K562 (cell line): ENCODE measurements around the gene ZFP92. TPM values are rescaled to one million over a fixed set of nuclear protein-coding genes. Genes with fewer than 3 reads are reported as not detected.
A peak's percentile ranks its signal among the peaks of the same experiment; 100 is the strongest.

Source experiments
- ATAC-seq: fragments of 200-7000 bp; cut with Tn5 transposase; 3 replicates; pipeline ENCODE4 v1.9.1; 2020; ENCODE audit warnings: moderate library complexity
- BruUV-seq: library from RNA; stranded (reverse); fragments of 400-500 nt; replicated peaks from 2 replicates; lab custom pipeline; 2021; lab: Mats Ljungman, UMichigan
- CTCF ChIA-PET: fragments of 300-600 bp; formaldehyde crosslinking; extraction: SDS; loops from one replicate; lab custom pipeline; 2021; ENCODE audit warnings: low intra/inter-chr PET ratio; lab: Yijun Ruan, JAX
- POLR2A ChIA-PET: fragments of 300-600, 350-650 bp; sonication (Branson Sonifier 250); formaldehyde crosslinking; extraction: SDS; loops from one replicate; lab custom pipeline; 2021; ENCODE audit warnings: antibody characterized with exemption, inconsistent platforms; lab: Yijun Ruan, JAX
- DNase-seq, 4 experiments: peaks; one replicate each; pipeline versions ENCODE4 v3.0.0 to v3.0.0-alpha.2; 2011 to 2018; ENCODE audit warnings: low spot score in 3 of 4, mixed read lengths in 3 of 4; ENCODE audit errors: extremely low read depth in 1 of 4
- FAIRE-seq: peaks from 2 replicates; lab custom pipeline; 2011; peaks lifted over from hg19 to GRCh38; lab: Jason Lieb, UNC
- H2AFZ ChIP-seq: 2 replicates; pipeline ENCODE4 v1.6.0; 2011; ENCODE audit warnings: low read depth, low read length, control low read depth, inconsistent platforms
- H3K27ac ChIP-seq: fragments of 200-600 bp; 3 replicates; pipeline ENCODE4 v1.8.0; 2011; ENCODE audit warnings: low read depth, mild to moderate bottlenecking, control low read depth, inconsistent platforms, low read length, moderate library complexity, mixed read lengths; ENCODE audit errors: extremely low read depth
- H3K27me3 ChIP-seq, 2 experiments: fragments of 300-600 bp in 1 of 2; 2 replicates in 1 of 2; 3 replicates in 1 of 2; pipeline versions ENCODE4 v1.6.0 to v1.8.0; 2011; ENCODE audit warnings: inconsistent platforms in 2 of 2, low read length in 2 of 2, mild to moderate bottlenecking in 1 of 2, mixed read lengths in 1 of 2, moderate library complexity in 1 of 2; ENCODE audit not compliant: control insufficient read depth in 2 of 2, insufficient read depth in 2 of 2
- H3K36me3 ChIP-seq: fragments of 300-600 bp; 3 replicates; pipeline ENCODE4 v1.8.0; 2011; ENCODE audit warnings: mild to moderate bottlenecking, low read length, inconsistent platforms; ENCODE audit not compliant: control insufficient read depth, insufficient read depth
- H3K4me1 ChIP-seq, 2 experiments: fragments of 200-600 bp in 1 of 2; replicated peaks in 1 of 2; 2 replicates in 1 of 2; 3 replicates in 1 of 2; pipeline versions ENCODE4 v1.5.1 to v1.8.0; 2011; ENCODE audit warnings: inconsistent platforms in 2 of 2, low read length in 2 of 2, mild to moderate bottlenecking in 1 of 2, mixed read lengths in 1 of 2, moderate library complexity in 1 of 2; ENCODE audit not compliant: control insufficient read depth in 2 of 2, insufficient read depth in 2 of 2
- H3K4me2 ChIP-seq: 2 replicates; pipeline ENCODE4 v1.6.1; 2011; ENCODE audit warnings: low read length, control low read depth, inconsistent platforms, mixed read lengths; ENCODE audit not compliant: insufficient read depth
- H3K4me3 ChIP-seq: fragments of 200-600 bp; sonication (generic), shearing (Covaris generic); 2 replicates; pipeline ENCODE4 v1.5.1; 2016; ENCODE audit warnings: control low read depth, inconsistent platforms
- H3K79me2 ChIP-seq: fragments of 200-600 bp; 3 replicates; pipeline ENCODE4 v1.8.0; 2011; ENCODE audit warnings: low read length, inconsistent platforms; ENCODE audit not compliant: control insufficient read depth, insufficient read depth
- H3K9ac ChIP-seq, 2 experiments: 2 replicates each; pipeline versions ENCODE4 v1.6.0 to v1.6.1; 2011; ENCODE audit warnings: low read depth in 2 of 2, low read length in 2 of 2, control low read depth in 1 of 2, inconsistent platforms in 1 of 2, mild to moderate bottlenecking in 1 of 2, mixed read lengths in 1 of 2; ENCODE audit not compliant: insufficient read depth in 1 of 2
- H3K9me1 ChIP-seq: one replicate; pipeline ENCODE4 v1.6.0; 2011; ENCODE audit warnings: inconsistent platforms, mild to moderate bottlenecking, low read length, moderate library complexity; ENCODE audit not compliant: control insufficient read depth, insufficient read depth
- H3K9me3 ChIP-seq: replicated peaks from 2 replicates; pipeline ENCODE4 v1.5.1; 2011; ENCODE audit warnings: low read depth, low read length, inconsistent platforms; ENCODE audit not compliant: control insufficient read depth, insufficient read depth
- H4K20me1 ChIP-seq: replicated peaks from 2 replicates; pipeline ENCODE4 v1.6.1; 2011; ENCODE audit warnings: low read length, inconsistent platforms, mixed read lengths; ENCODE audit not compliant: control insufficient read depth, insufficient read depth
- BHLHE40 ChIP-seq: IDR thresholded peaks from 2 replicates; pipeline ENCODE4 v1.6.1; 2011; ENCODE audit warnings: low read length, improper control_type of control experiment
- HDAC8 ChIP-seq: fragments of 450-650 bp; IDR thresholded peaks from 2 replicates; pipeline ENCODE4 v1.6.1; 2016; ENCODE audit warnings: mild to moderate bottlenecking, missing genetic modification characterization, moderate library complexity, missing compliant biosample characterization
- KAT2B ChIP-seq: IDR thresholded peaks from one replicate; pipeline ENCODE4 v1.6.1; 2012; ENCODE audit warnings: low read depth, mild to moderate bottlenecking, control low read depth, inconsistent platforms, low read length, moderate library complexity
- MAX ChIP-seq: sonication (generic); formaldehyde crosslinking; IDR thresholded peaks from 2 replicates; pipeline ENCODE4 v1.9.0; 2022; ENCODE audit warnings: mild to moderate bottlenecking, missing genetic modification reagents
- MCM3 ChIP-seq: fragments of 450-650 bp; IDR thresholded peaks from 2 replicates; pipeline ENCODE4 v1.6.1; 2016
- NCOA1 ChIP-seq: fragments of 450-650 bp; IDR thresholded peaks from 2 replicates; pipeline ENCODE4 v1.6.1; 2016; ENCODE audit warnings: low read depth
- PTTG1 ChIP-seq: fragments of 450-650 bp; IDR thresholded peaks from 2 replicates; pipeline ENCODE4 v1.6.1; 2016; ENCODE audit warnings: low read depth, mild to moderate bottlenecking, missing genetic modification characterization, missing compliant biosample characterization
- SMC3 ChIP-seq: conservative IDR thresholded peaks from 2 replicates; pipeline ENCODE4 v1.6.1; 2011; ENCODE audit warnings: low read depth, low read length, improper control_type of control experiment; ENCODE audit not compliant: insufficient read depth
- SRSF1 ChIP-seq: fragments of 200-400 bp; formaldehyde crosslinking; IDR thresholded peaks from 2 replicates; pipeline ENCODE4 v1.6.1; 2017; ENCODE audit warnings: mild to moderate bottlenecking, low read depth, low read length, moderate library complexity
- XRCC3 ChIP-seq: fragments of 450-650 bp; IDR thresholded peaks from 2 replicates; pipeline ENCODE4 v1.6.1; 2017; ENCODE audit warnings: mild to moderate bottlenecking, moderate library complexity
- YBX1 ChIP-seq: fragments of 450-650 bp; IDR thresholded peaks from 2 replicates; pipeline ENCODE4 v1.7.1; 2016; ENCODE audit warnings: mild to moderate bottlenecking
- ZC3H11A ChIP-seq: IDR thresholded peaks from 2 replicates; pipeline ENCODE4 v1.6.1; 2012; ENCODE audit warnings: low read depth, low read length, improper control_type of control experiment
- WGBS: fragments of 100-300 bp; shearing (Covaris generic); methylation state at CpG from one replicate; pipeline ENCODE4 v1.1.6; 2016; ENCODE audit warnings: low coverage, mixed read lengths; ENCODE audit not compliant: insufficient coverage; ENCODE audit errors: missing lambda C conversion rate; 5-methylcytosine and 5-hydroxymethylcytosine counted together
- in situ Hi-C: fragments of 300-500 bp; cut with MboI; formaldehyde crosslinking; loops from 4 replicates; pipeline ENCODE4 v1.15.0; 2018; ENCODE audit warnings: inconsistent platforms, mixed read lengths
- intact Hi-C: fragments of 100-400 bp; cut with micrococcal nuclease; formaldehyde crosslinking; loops from 2 replicates; pipeline ENCODE4 v1.14.2; 2022
- polyA plus RNA-seq, 8 experiments: library from polyadenylated mRNA; depleted of rRNA in 4 of 8; stranded (reverse) in 5 of 8; unstranded in 3 of 8; fragments of >200 nt; fragmentation: Nextera tagmentation in 2 of 8; fragmentation: Illumina TruSeq in 1 of 8; extraction: Ambion mirVana in 2 of 8; extraction: Trizol in 1 of 8; gene quantifications; 2 replicates each; pipeline versions ENCODE4 v1.2.1 to v1.2.3, GENCODE V29; 2011 to 2014; ENCODE audit warnings: inconsistent platforms in 1 of 8, missing spikeins in 1 of 8
- total RNA-seq, 7 experiments: library from RNA; depleted of rRNA in 6 of 7; stranded (reverse); fragments of >200 nt in 6 of 7; fragmentation: Illumina TruSeq in 2 of 7; extraction: Trizol in 2 of 7; gene quantifications; 2 replicates each; pipeline versions ENCODE4 v1.2.1 to v1.2.3, GENCODE V29; 2011 to 2021; ENCODE audit warnings: low replicate concordance in 1 of 7
- TF ChIP-seq, protein P1 (sequence below): fragments of 450-650 bp; IDR thresholded peaks from 2 replicates; pipeline ENCODE4 v1.7.0; 2016; ENCODE audit warnings: borderline replicate concordance
- TF ChIP-seq, protein P2 (sequence below): fragments of 250-450 bp; sonication (Bioruptor Pico); IDR thresholded peaks from 2 replicates; pipeline ENCODE4 v1.5.0; 2020; ENCODE audit warnings: mild to moderate bottlenecking
- TF ChIP-seq, protein P3 (sequence below): fragments of 250-450 bp; sonication (Bioruptor Pico); IDR thresholded peaks from 2 replicates; pipeline ENCODE4 v1.5.0; 2022; ENCODE audit warnings: mild to moderate bottlenecking

ZFP92 gene
- total and polyA plus RNA-seq, 9 of the 15 experiments (the other 6 are each of a cell fraction or from before 2014, with no cell fraction given) = 0.32 to 3.3 (median 1.8) TPM

DNA sequence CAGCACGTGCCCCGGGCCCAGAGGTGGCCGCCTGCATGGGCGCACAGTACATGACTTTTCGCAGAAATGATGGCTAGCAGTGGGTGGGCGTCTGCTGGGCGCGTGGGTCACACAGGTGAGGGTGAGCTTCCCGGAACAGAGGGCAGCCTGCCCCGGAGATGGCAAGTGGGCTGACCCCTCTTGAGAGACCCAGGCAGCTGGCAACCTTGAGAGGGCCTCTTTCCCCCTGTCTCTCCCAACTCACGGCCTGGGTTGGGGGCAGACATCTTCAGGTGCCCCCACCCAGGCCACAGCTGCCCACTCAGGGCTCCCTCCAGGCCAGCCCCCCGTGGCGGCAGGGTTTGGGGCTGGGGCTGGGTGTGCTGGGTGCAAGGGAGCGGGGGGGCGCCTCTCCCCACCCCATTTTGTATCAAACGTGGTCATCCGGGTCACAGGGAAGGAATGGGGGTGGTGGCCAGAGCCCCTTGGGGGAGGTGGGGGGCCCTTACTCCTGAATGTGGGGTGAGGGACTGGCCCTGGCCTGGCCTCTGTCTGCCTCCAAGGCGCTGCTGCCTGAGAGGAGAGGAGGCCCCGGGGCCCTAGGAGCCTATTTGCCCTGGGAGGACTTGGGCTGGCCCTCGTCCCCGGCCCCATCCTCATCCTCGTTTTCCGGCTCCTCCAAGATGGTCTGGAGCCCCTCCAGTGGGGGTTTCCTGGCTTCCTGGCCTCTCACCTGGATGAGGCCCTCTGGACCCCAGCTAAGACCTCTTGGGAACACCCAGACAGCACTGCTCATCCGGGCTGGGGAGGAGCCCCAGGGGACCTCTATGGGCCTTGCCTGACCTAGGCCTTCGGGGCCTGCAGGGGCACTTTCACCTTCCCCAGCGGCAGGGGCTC is 14.7 kb upstream of the ZFP92 start:
- Histone ChIP-seq H4K20me1 (no peaks in the 10 kb centered on the region), H3K4me1 (peaks cover 0 to 22% of the 10 kb centered on the region in 2 experiments; a peak in 2 of 5 replicates), H3K79me2 (no peaks in the 10 kb centered on the region), H3K36me3 (no peaks in the 10 kb centered on the region), H3K9me1 (no peaks in the 10 kb centered on the region), H3K9ac (no peak overlapping the region), H3K4me2 (no peak overlapping the region), H2AFZ (no peak overlapping the region), H3K27ac (no peak overlapping the region), H3K9me3 (no peaks in the 10 kb centered on the region), H3K27me3 (peaks cover 0 to 24% of the 10 kb centered on the region in 2 experiments; a peak in 2 of 5 replicates), H3K4me3 (no peak overlapping the region)
- intact Hi-C loops = no loop called here
- WGBS = 6% methylated on average over 12 of the region's 26 CpGs
- no peak for TF ChIP-seq XRCC3
- no peak for TF ChIP-seq KAT2B
- 0 out of 2 replicates have a peak, but pooled peaks have one; percentile 38 for TF ChIP-seq BHLHE40
- no peak for TF ChIP-seq MCM3
- no peak for TF ChIP-seq SRSF1
- TF ChIP-seq SMC3 = no peak
- TF ChIP-seq MAX (CRISPR knock-in tag) = peak; percentile 41; the same call in 1 of the 2 replicates
- TF ChIP-seq, protein P1, sequence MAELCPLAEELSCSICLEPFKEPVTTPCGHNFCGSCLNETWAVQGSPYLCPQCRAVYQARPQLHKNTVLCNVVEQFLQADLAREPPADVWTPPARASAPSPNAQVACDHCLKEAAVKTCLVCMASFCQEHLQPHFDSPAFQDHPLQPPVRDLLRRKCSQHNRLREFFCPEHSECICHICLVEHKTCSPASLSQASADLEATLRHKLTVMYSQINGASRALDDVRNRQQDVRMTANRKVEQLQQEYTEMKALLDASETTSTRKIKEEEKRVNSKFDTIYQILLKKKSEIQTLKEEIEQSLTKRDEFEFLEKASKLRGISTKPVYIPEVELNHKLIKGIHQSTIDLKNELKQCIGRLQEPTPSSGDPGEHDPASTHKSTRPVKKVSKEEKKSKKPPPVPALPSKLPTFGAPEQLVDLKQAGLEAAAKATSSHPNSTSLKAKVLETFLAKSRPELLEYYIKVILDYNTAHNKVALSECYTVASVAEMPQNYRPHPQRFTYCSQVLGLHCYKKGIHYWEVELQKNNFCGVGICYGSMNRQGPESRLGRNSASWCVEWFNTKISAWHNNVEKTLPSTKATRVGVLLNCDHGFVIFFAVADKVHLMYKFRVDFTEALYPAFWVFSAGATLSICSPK = no peak
- TF ChIP-seq HDAC8 (tag) = no peak
- no peak for TF ChIP-seq YBX1
- TF ChIP-seq, protein P2, sequence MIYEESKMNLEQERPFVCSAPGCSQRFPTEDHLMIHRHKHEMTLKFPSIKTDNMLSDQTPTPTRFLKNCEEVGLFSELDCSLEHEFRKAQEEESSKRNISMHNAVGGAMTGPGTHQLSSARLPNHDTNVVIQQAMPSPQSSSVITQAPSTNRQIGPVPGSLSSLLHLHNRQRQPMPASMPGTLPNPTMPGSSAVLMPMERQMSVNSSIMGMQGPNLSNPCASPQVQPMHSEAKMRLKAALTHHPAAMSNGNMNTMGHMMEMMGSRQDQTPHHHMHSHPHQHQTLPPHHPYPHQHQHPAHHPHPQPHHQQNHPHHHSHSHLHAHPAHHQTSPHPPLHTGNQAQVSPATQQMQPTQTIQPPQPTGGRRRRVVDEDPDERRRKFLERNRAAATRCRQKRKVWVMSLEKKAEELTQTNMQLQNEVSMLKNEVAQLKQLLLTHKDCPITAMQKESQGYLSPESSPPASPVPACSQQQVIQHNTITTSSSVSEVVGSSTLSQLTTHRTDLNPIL (CRISPR knock-in tag) = no peak
- TF ChIP-seq, protein P3, sequence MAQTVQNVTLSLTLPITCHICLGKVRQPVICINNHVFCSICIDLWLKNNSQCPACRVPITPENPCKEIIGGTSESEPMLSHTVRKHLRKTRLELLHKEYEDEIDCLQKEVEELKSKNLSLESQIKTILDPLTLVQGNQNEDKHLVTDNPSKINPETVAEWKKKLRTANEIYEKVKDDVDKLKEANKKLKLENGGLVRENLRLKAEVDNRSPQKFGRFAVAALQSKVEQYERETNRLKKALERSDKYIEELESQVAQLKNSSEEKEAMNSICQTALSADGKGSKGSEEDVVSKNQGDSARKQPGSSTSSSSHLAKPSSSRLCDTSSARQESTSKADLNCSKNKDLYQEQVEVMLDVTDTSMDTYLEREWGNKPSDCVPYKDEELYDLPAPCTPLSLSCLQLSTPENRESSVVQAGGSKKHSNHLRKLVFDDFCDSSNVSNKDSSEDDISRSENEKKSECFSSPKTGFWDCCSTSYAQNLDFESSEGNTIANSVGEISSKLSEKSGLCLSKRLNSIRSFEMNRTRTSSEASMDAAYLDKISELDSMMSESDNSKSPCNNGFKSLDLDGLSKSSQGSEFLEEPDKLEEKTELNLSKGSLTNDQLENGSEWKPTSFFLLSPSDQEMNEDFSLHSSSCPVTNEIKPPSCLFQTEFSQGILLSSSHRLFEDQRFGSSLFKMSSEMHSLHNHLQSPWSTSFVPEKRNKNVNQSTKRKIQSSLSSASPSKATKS (CRISPR knock-in tag) = no peak
- TF ChIP-seq ZC3H11A = no peak
- no peak for TF ChIP-seq NCOA1
- no peak for TF ChIP-seq PTTG1 (tag)
- in situ Hi-C loops = no loop called here
- no peak for ATAC-seq
- POLR2A ChIA-PET = no interaction called here
- CTCF ChIA-PET = no interaction called here
- FAIRE-seq = no peak
- DNase-seq = no peak
- no TSS peak for BruUV-seq
